WTC11 (cell line): ENCODE results near the gene ROR2. TPM values are rescaled to one million over a fixed set of nuclear protein-coding genes. Genes with fewer than 3 reads are reported as not detected.

ENCODE experiments used
- ATAC-seq: fragments of 200-7000 bp; cut with Tn5 transposase; 2 replicates; pipeline ENCODE4 v1.10.0; 2021; ENCODE audit warnings: mild to moderate bottlenecking, moderate library complexity
- CTCF ChIA-PET: fragments of 300-600 bp; sonication (Branson Sonifier 250); formaldehyde crosslinking; loops from one replicate; lab custom pipeline; 2021; ENCODE audit warnings: antibody characterized with exemption; lab: Charles Lee
- POLR2A ChIA-PET: fragments of 350-600 bp; sonication (Branson Sonifier 250); formaldehyde crosslinking; loops from one replicate; lab custom pipeline; 2021; ENCODE audit warnings: antibody characterized with exemption; lab: Charles Lee
- DNase-seq: peaks from one replicate; pipeline ENCODE4 v3.0.0; 2021; ENCODE audit warnings: low spot score
- H3K27ac Mint-ChIP-seq: 2 replicates; pipeline ENCODE4 v1.8.0; 2021; ENCODE audit warnings: mixed read lengths
- H3K27me3 Mint-ChIP-seq: 2 replicates; pipeline ENCODE4 v1.8.0; 2021; ENCODE audit warnings: low read depth, mild to moderate bottlenecking, moderate library complexity, mixed read lengths
- H3K36me3 Mint-ChIP-seq: 2 replicates; pipeline ENCODE4 v1.8.0; 2021; ENCODE audit warnings: mixed read lengths
- H3K4me1 Mint-ChIP-seq: 2 replicates; pipeline ENCODE4 v1.8.0; 2022; ENCODE audit warnings: mixed read lengths
- H3K4me3 Mint-ChIP-seq: 2 replicates; pipeline ENCODE4 v1.8.0; 2021; ENCODE audit warnings: mild to moderate bottlenecking, moderate library complexity, mixed read lengths
- H3K9me3 Mint-ChIP-seq: 2 replicates; pipeline ENCODE4 v1.8.0; 2021; ENCODE audit warnings: mixed read lengths
- AFF4 ChIP-seq: sonication (generic); formaldehyde crosslinking; IDR thresholded peaks from 2 replicates; pipeline ENCODE4 v1.8.1; 2023; ENCODE audit warnings: mild to moderate bottlenecking, missing genetic modification reagents, borderline replicate concordance
- AR ChIP-seq: fragments of 250-450 bp; sonication (Bioruptor Pico); IDR thresholded peaks from 2 replicates; pipeline ENCODE4 v1.9.0; 2021; ENCODE audit warnings: mild to moderate bottlenecking
- CBFB ChIP-seq: sonication (generic); formaldehyde crosslinking; IDR thresholded peaks from 2 replicates; pipeline ENCODE4 v1.8.1; 2022; ENCODE audit warnings: mild to moderate bottlenecking, low read depth, missing genetic modification reagents
- CTCF ChIP-seq: fragments of 200-600 bp; IDR thresholded peaks from 2 replicates; pipeline ENCODE4 v1.8.0; 2022; ENCODE audit warnings: antibody characterized with exemption
- E2F4 ChIP-seq: sonication (generic); formaldehyde crosslinking; IDR thresholded peaks from 2 replicates; pipeline ENCODE4 v1.8.1; 2022; ENCODE audit warnings: low read depth, mild to moderate bottlenecking, moderate library complexity, missing genetic modification reagents, borderline replicate concordance
- FOXJ3 ChIP-seq: sonication (generic); formaldehyde crosslinking; IDR thresholded peaks from 2 replicates; pipeline ENCODE4 v1.9.0; 2021; ENCODE audit warnings: missing genetic modification reagents, mild to moderate bottlenecking, borderline replicate concordance
- GTF2I ChIP-seq: fragments of 250-450 bp; sonication (Bioruptor Pico); conservative IDR thresholded peaks from 2 replicates; pipeline ENCODE4 v1.4.0; 2021; ENCODE audit warnings: mild to moderate bottlenecking
- HMGXB4 ChIP-seq: sonication (generic); formaldehyde crosslinking; IDR thresholded peaks from 2 replicates; pipeline ENCODE4 v1.8.1; 2023; ENCODE audit warnings: mild to moderate bottlenecking, moderate library complexity, missing genetic modification reagents
- MYBL2 ChIP-seq: sonication (generic); formaldehyde crosslinking; IDR thresholded peaks from 2 replicates; pipeline ENCODE4 v1.8.1; 2023; ENCODE audit warnings: mild to moderate bottlenecking, moderate library complexity, missing genetic modification reagents
- NFATC4 ChIP-seq: fragments of 250-450 bp; sonication (Bioruptor Pico); IDR thresholded peaks from 2 replicates; pipeline ENCODE4 v1.9.0; 2021; ENCODE audit warnings: mild to moderate bottlenecking
- NR1H2 ChIP-seq: sonication (generic); formaldehyde crosslinking; IDR thresholded peaks from 2 replicates; pipeline ENCODE4 v1.9.0; 2021; ENCODE audit warnings: mild to moderate bottlenecking, moderate library complexity, missing genetic modification reagents
- RORB ChIP-seq: fragments of 250-450 bp; sonication (Bioruptor Pico); IDR thresholded peaks from 2 replicates; pipeline ENCODE4 v1.9.0; 2021; ENCODE audit warnings: mild to moderate bottlenecking
- ZNF281 ChIP-seq: sonication (generic); formaldehyde crosslinking; IDR thresholded peaks from 2 replicates; pipeline ENCODE4 v1.8.0; 2023; ENCODE audit warnings: mild to moderate bottlenecking, missing genetic modification reagents
- ZNF416 ChIP-seq: fragments of 250-450 bp; sonication (Bioruptor Pico); IDR thresholded peaks from 2 replicates; pipeline ENCODE4 v1.9.0; 2021; ENCODE audit warnings: mild to moderate bottlenecking, inconsistent platforms
- ZNF425 ChIP-seq: fragments of 250-450 bp; sonication (Bioruptor Pico); conservative IDR thresholded peaks from 2 replicates; pipeline ENCODE4 v1.9.0; 2021; ENCODE audit warnings: mild to moderate bottlenecking
- total RNA-seq: library from RNA; stranded (reverse); gene quantifications from 3 replicates; pipeline ENCODE4 v1.2.3, GENCODE V29; 2021

The ROR2 gene
- total RNA-seq, 1 experiment from 2014 or later, result 19.8 TPM

- TF ChIP-seq ZNF281 (CRISPR knock-in tag) (no peak), ZNF425 (CRISPR knock-in tag) (no peak)
Observed at GRCh38 chr9:91625331-91625730, 324.7 kb downstream of the ROR2 start (continued).

GRCh38 chr9:91623004-91623403 is 327.0 kb downstream of the ROR2 start:
- Mint-ChIP-seq H3K4me3 (no peak overlapping the region), H3K27ac (no peak overlapping the region), H3K9me3 (peaks cover 8% of the 10 kb centered on the region), H3K27me3 (no peaks in the 10 kb centered on the region), H3K4me1 (0 out of 2 replicates have a peak, but pooled peaks cover under 1% of the 10 kb centered on the region), H3K36me3 (no peaks in the 10 kb centered on the region)
- ATAC-seq, result no peak
- CTCF ChIA-PET, result no interaction called here
- POLR2A ChIA-PET, result no interaction called here
- no peak for DNase-seq
- TF ChIP-seq CBFB (CRISPR knock-in tag), result no peak
- no peak for TF ChIP-seq MYBL2 (CRISPR knock-in tag)
- TF ChIP-seq FOXJ3 (CRISPR knock-in tag), result no peak
- TF ChIP-seq NFATC4 (CRISPR knock-in tag), result no peak
- TF ChIP-seq HMGXB4 (CRISPR knock-in tag), result no peak
- no peak for TF ChIP-seq ZNF416 (CRISPR knock-in tag)
- no peak for TF ChIP-seq AFF4 (CRISPR knock-in tag)
- TF ChIP-seq NR1H2 (CRISPR knock-in tag), result no peak
- TF ChIP-seq RORB (CRISPR knock-in tag), result no peak
- no peak for TF ChIP-seq AR (CRISPR knock-in tag)
- TF ChIP-seq GTF2I (CRISPR knock-in tag), result no peak
- TF ChIP-seq E2F4, result no peak
- TF ChIP-seq ZNF425 (CRISPR knock-in tag), result no peak
- TF ChIP-seq CTCF, result no peak
